GM12873 (cell line): ENCODE results near the gene MYH11.

ENCODE experiments used
- TF ChIP-seq, protein P1 (sequence below): IDR thresholded peaks from 2 replicates; pipeline ENCODE4 v1.5.1; 2012; ENCODE audit warnings: low read depth, mild to moderate bottlenecking, moderate library complexity, low read length, control low read depth; ENCODE audit not compliant: insufficient read depth; ENCODE audit errors: missing control alignments

The MYH11 gene

DNA sequence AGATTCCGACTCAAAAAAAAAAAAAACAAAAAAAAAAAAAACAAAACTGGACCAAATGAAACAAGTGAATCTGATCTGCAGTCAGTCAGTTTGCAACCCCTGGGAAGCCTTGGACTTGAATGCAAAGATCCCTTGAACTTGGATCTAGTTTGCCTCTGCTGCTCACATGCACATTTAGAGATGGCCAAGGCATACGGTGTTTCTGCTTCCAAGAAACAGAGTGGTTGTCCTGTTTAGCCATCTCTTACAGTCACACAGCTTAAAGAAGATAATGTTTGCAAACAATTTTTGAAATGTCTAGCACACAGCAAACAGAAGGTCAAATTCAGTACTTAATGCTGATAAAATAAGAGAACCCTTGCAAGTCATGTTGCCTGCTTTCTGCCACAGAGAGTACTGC, 202.2 kb downstream of the MYH11 start:
- TF ChIP-seq, protein P1, sequence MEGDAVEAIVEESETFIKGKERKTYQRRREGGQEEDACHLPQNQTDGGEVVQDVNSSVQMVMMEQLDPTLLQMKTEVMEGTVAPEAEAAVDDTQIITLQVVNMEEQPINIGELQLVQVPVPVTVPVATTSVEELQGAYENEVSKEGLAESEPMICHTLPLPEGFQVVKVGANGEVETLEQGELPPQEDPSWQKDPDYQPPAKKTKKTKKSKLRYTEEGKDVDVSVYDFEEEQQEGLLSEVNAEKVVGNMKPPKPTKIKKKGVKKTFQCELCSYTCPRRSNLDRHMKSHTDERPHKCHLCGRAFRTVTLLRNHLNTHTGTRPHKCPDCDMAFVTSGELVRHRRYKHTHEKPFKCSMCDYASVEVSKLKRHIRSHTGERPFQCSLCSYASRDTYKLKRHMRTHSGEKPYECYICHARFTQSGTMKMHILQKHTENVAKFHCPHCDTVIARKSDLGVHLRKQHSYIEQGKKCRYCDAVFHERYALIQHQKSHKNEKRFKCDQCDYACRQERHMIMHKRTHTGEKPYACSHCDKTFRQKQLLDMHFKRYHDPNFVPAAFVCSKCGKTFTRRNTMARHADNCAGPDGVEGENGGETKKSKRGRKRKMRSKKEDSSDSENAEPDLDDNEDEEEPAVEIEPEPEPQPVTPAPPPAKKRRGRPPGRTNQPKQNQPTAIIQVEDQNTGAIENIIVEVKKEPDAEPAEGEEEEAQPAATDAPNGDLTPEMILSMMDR, result no peak

DNA sequence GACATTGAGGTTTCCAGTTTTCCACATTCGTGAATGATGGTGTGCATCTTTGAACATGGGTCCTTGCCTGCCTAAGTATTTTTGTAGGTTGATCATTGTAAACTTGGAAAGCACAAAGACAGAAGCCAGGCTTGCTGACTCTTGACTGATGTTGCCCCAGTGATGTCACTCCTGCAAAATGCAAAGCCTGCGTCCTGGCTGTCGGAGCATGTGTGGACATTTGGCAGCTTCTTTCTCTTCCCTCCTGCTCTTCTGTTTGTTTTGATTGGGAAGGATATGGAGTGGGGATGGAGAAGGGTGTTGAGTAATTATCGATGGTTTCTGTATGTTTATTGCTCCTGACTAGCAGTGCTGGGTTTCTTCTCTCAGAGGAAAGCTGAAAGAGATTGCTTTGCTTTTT, 203.6 kb downstream of the MYH11 start:
- TF ChIP-seq, protein P1, result no peak
